Liver (tissue), 3 donors: ENCODE results near the gene RHBDD3.

Experiments used
- CTCF ChIP-seq: fragments of 150-350 bp; IDR thresholded peaks from 2 replicates; pipeline ENCODE4 v1.5.1; 2017; ENCODE audit warnings: improper control_type of control experiment, low read depth, low read length; ENCODE audit not compliant: missing input control
- EGR1 ChIP-seq, 2 donors: IDR thresholded peaks; 2 replicates each; pipeline ENCODE4 v1.6.1; 2016 to 2018; ENCODE audit warnings: antibody characterized with exemption in 2 of 2, low read depth in 2 of 2
- FOXA1 ChIP-seq: IDR thresholded peaks from 2 replicates; pipeline ENCODE4 v1.6.1; 2016; ENCODE audit warnings: antibody characterized with exemption
- GABPA ChIP-seq, 2 donors: IDR thresholded peaks in 1 of 2; conservative IDR thresholded peaks in 1 of 2; 2 replicates each; pipeline ENCODE4 v1.6.1; 2016; ENCODE audit warnings: antibody characterized with exemption in 2 of 2, mild to moderate bottlenecking in 1 of 2, moderate library complexity in 1 of 2
- MAX ChIP-seq: IDR thresholded peaks from 2 replicates; pipeline ENCODE4 v1.6.1; 2016; ENCODE audit warnings: antibody characterized with exemption
- RAD21 ChIP-seq, 2 donors: IDR thresholded peaks; 2 replicates each; pipeline ENCODE4 v1.6.1; 2016; ENCODE audit warnings: antibody characterized with exemption in 2 of 2, mild to moderate bottlenecking in 2 of 2
- RXRA ChIP-seq, 2 donors: IDR thresholded peaks; 2 replicates each; pipeline ENCODE4 v1.6.1; 2017 to 2018; ENCODE audit warnings: antibody characterized with exemption in 2 of 2, mild to moderate bottlenecking in 1 of 2
- SP1 ChIP-seq: IDR thresholded peaks from 2 replicates; pipeline ENCODE4 v1.6.1; 2018; ENCODE audit warnings: antibody characterized with exemption, mild to moderate bottlenecking
- TAF1 ChIP-seq: conservative IDR thresholded peaks from 2 replicates; pipeline ENCODE4 v1.6.1; 2016; ENCODE audit warnings: antibody characterized with exemption, mild to moderate bottlenecking
- YY1 ChIP-seq: IDR thresholded peaks from 2 replicates; pipeline ENCODE4 v1.6.1; 2016; ENCODE audit warnings: antibody characterized with exemption, mild to moderate bottlenecking
- TF ChIP-seq, protein P1 (sequence below): IDR thresholded peaks from 2 replicates; pipeline ENCODE4 v1.6.1; 2016; ENCODE audit warnings: antibody characterized with exemption
- TF ChIP-seq, protein P2 (sequence below): IDR thresholded peaks from 2 replicates; pipeline ENCODE4 v1.6.1; 2016; ENCODE audit warnings: antibody characterized with exemption
- donor health status: healthy.
- donor health status: healthy.

DNA sequence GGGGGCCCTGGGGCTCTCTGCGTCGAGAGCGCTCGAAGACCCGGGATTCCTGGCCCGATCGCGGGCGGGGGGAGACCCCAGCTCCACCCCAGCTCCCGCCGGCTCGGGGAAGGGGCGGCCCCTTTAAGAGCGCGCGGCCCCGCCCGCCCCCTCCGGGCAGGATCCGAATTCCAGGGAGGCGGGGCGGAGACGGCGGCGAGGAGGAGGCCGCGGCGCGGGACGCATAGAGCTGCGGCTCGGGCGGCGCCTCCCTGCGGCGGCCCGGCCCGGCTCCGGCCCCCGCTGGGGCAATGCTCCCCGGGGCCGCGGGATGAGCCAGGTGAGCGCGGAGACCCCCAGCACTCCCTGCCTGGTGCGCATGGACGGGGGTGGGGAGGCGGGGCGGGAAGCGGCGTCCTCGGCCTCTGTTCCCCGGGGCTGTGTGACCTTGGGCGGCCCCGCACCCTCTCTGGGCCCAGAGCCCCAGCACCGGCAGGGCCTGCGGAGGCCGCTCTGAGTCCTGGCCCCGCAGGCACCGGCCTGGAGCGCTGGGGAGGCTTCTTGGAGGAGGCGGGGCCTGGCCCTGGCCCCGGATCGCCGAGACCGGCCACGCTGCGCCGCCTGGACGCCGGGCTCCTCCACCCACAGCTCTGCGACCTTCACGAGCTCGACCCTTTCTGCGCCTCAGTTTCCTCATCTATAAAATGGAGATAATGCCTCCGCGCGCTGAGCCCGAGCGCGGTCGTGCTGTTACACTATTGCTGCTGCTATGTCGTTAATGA, 39.2 kb upstream of the RHBDD3 start:
- TF ChIP-seq CTCF (no peak), MAX (no peak), FOXA1 (no peak), TAF1 (no peak), RAD21 (IDR thresholded peaks at IDR 0.05) (no peak), RXRA (IDR thresholded peaks at IDR 0.05) (no peak), EGR1 (IDR thresholded peaks at IDR 0.05; ENCODE audit: low read depth in 2 of 2) (no peak), YY1 (no peak), SP1 (no peak), GABPA (IDR thresholded peaks at IDR 0.05 in 1 of 2, conservative IDR thresholded peaks at IDR 0.05 in 1 of 2) (no peak)
- TF ChIP-seq, protein P1, sequence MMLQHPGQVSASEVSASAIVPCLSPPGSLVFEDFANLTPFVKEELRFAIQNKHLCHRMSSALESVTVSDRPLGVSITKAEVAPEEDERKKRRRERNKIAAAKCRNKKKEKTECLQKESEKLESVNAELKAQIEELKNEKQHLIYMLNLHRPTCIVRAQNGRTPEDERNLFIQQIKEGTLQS, result no peak
- TF ChIP-seq, protein P2, sequence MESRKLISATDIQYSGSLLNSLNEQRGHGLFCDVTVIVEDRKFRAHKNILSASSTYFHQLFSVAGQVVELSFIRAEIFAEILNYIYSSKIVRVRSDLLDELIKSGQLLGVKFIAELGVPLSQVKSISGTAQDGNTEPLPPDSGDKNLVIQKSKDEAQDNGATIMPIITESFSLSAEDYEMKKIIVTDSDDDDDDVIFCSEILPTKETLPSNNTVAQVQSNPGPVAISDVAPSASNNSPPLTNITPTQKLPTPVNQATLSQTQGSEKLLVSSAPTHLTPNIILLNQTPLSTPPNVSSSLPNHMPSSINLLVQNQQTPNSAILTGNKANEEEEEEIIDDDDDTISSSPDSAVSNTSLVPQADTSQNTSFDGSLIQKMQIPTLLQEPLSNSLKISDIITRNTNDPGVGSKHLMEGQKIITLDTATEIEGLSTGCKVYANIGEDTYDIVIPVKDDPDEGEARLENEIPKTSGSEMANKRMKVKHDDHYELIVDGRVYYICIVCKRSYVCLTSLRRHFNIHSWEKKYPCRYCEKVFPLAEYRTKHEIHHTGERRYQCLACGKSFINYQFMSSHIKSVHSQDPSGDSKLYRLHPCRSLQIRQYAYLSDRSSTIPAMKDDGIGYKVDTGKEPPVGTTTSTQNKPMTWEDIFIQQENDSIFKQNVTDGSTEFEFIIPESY, result no peak
